ENCODE measurements around the gene SHC3.

The SHC3 gene

DNA sequence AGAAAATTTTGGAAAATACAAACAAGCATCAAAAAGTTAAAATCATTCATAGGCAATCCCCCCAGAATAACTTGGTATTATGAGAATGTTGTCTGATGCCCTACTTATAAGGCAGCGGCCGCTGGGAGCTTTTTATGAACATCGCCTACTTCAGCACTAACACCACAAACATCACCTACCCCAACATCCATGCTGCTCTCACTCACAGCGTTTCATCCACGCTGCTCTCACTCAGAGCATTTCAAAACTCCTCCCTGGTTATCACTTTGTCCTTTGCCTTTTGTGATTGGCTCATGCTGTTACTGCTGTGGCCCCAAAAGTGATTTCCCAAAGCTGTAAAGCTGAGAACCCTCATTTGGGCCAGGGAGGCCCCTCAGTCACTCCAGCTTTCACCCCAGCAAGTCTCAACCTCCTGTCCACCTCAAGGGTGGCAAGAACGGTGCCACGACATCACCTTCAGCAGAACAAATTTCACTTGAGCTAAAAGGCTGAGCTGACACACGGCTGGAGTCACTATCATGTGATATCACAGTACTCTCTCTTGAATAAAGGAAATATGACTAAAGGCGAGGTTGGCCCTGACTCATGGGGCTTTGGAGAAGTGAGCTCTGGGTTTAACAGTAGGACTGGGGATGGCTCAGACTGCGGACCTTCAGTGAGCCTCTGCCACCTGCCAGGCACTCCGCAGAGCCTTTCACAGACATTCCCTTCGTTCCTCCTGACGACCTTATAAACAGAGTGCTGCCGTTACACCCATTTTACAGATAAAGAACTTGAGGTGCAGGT is 25.2 kb downstream of the SHC3 start:
- peaks cover 37% of the 10 kb centered on the region for H3K4me1 Mint-ChIP-seq
- peaks cover 3% of the 10 kb centered on the region for H3K9me3 Mint-ChIP-seq
- no peak overlapping the region for H3K27ac Mint-ChIP-seq
- ATAC-seq: no peak
- no peaks in the 10 kb centered on the region for H3K36me3 Mint-ChIP-seq
- no peak overlapping the region for H3K4me3 Mint-ChIP-seq
- peaks cover 8% of the 10 kb centered on the region for H3K27me3 Mint-ChIP-seq

DNA sequence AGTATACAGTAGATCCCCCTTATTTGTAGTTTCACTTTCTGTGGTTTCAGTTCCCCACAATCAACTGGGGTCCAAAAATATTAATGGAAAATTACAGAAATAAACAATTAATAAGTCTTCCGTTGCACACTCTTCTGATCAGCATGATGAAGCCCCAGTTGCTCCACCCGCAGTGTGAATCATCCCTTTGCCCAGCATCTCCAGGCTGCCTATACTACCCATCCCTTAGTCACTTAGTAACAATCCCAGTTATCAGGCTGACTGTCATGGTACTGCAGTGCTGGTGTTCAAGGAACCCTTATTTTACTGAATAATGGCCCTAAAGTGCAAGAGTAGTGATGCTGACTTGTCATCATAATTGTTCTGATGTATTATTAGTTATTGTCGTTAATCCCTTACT is 28.9 kb downstream of the SHC3 start:
- Mint-ChIP-seq H3K4me3 (no peak overlapping the region), H3K4me1 (peaks cover 29% of the 10 kb centered on the region), H3K27ac (no peak overlapping the region), H3K27me3 (peaks cover 8% of the 10 kb centered on the region), H3K36me3 (no peaks in the 10 kb centered on the region), H3K9me3 (peaks cover 3% of the 10 kb centered on the region)
- ATAC-seq: no peak

DNA sequence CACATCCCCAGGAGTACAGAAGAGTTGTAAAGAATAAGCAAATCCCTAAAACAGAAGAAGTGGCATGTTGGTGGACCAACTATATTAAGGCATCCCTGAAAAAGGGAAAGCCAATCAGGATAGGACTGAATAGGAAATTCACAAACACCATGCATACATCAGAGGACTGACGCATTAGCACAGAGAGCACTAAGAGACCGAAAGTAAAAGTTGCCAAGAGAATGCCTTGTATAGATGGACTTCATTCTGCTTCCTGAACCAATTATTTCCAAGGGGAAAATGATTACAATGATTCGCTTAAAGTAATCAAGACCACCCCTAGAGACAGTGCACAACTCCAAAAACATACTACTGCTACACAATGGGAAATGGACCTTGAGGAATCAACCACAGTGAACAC is 33.5 kb downstream of the SHC3 start:
- Mint-ChIP-seq H3K4me1 (peaks cover 9% of the 10 kb centered on the region), H3K27ac (no peak overlapping the region), H3K36me3 (no peaks in the 10 kb centered on the region), H3K9me3 (no peaks in the 10 kb centered on the region), H3K4me3 (no peak overlapping the region), H3K27me3 (peaks cover 8% of the 10 kb centered on the region)
- no peak for ATAC-seq

DNA sequence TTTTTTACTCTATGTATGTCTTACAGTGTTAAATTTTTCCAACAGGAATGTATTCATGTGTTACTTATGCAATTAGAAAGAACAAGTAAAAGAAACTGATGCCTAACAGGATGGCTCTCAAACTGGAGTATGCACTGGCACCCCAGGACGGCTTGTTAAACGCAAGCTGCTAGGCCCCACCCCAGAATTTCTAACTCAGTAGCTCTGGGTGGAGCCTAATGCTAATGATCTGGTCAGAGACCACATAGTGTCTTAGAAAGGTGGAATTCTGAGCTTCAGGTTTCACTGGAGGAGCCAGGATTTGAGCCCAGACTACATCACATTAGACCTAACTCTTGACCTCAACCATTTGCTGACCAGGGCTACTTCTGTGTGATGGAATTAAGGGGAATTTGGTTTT is 34.4 kb downstream of the SHC3 start:
- Mint-ChIP-seq H3K9me3 (no peaks in the 10 kb centered on the region), H3K4me3 (no peak overlapping the region), H3K27me3 (peaks cover 9% of the 10 kb centered on the region), H3K27ac (no peak overlapping the region), H3K4me1 (peaks cover under 1% of the 10 kb centered on the region), H3K36me3 (no peaks in the 10 kb centered on the region)
- ATAC-seq: no peak

DNA sequence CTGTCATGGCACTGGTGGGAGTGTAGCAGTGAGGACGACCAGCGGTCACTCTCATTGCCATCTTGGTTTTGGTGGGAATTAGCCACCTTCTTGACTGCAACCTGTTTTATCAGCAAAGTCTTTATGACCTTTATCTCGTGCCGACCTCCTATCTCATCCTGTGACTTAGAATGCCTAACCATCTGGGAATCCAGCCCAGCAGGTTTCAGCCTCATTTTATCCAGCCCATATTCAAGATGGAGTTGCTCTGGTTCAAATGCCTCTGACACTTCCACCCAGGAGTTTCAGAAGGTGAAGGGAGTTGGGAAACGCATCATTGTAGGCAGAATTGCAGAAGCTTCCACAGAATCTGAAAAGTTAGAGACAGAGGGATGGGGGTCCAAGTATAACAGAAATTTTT is 35.4 kb downstream of the SHC3 start:
- no peaks in the 10 kb centered on the region for H3K4me1 Mint-ChIP-seq
- H3K9me3 Mint-ChIP-seq: no peaks in the 10 kb centered on the region
- ATAC-seq: no peak
- H3K27me3 Mint-ChIP-seq: peaks cover 10% of the 10 kb centered on the region
- H3K27ac Mint-ChIP-seq: no peak overlapping the region
- no peaks in the 10 kb centered on the region for H3K36me3 Mint-ChIP-seq
- H3K4me3 Mint-ChIP-seq: no peak overlapping the region

DNA sequence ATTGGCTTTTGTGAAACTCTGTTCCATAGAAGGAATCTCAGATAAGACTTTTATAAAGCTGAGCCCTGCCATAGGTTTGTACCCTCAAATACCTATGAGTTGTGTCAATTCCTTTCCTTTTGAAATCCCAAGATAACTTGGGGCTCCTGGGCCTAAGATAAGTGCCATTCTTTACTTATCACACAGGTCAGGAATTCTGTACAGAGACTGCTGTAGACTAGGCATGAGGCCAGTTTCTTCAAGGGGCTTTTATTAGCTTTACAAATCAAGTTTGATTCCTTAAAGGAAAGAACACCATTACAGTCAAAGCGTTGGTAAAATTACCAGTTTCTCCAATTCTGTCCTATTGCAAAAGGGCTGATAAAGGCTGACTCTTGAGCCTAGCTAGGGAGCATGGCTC is 39.2 kb downstream of the SHC3 start:
- H3K27ac Mint-ChIP-seq: no peak overlapping the region
- peaks cover 6% of the 10 kb centered on the region for H3K9me3 Mint-ChIP-seq
- no peaks in the 10 kb centered on the region for H3K4me1 Mint-ChIP-seq
- no peaks in the 10 kb centered on the region for H3K36me3 Mint-ChIP-seq
- H3K4me3 Mint-ChIP-seq: no peak overlapping the region
- peaks cover 18% of the 10 kb centered on the region for H3K27me3 Mint-ChIP-seq
- ATAC-seq: no peak

DNA sequence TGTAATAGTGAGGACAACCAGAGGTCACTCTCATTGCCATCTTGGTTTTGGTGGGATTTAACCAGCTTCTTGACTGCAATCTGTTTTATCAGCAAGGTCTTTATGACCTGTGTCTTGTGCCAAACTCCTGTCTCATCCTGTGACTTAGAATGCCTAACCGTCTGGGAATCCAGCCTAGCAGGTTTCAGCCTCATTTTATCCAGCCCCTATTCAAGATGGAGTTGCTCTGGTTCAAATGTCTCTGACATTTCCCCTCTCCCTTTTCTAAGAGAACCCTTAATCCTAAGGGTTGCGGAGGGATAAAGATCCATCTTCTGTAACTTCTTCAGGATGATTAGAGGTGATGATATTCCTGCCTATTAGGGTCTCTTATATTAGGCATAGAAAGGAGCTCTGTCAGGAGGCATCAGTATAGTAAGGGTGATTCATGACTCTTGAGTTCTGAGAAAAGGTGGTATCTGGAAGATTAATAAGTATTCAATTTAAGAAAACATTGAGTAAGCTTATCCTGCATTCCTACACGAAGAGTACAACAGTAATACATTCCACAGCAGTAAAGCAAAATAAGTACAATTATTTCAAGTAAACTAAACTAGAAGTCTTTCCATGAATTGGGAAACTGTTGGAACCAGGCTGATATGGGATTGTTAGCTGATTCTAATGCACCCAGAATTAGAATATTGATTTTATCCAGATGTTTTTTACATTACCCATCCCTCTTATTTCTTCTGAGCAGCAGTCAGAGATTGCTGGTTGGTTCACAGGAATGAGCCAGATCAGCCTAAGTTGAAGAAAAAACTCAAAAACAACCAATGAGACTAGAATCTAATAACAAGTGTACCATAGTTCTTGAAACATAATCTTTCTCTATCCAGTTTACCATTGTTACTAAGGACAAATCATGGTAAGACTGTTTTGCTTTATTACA is 39.9 kb downstream of the SHC3 start:
- Mint-ChIP-seq H3K27me3 (peaks cover 18% of the 10 kb centered on the region), H3K9me3 (peaks cover 6% of the 10 kb centered on the region), H3K4me1 (no peaks in the 10 kb centered on the region), H3K4me3 (no peak overlapping the region), H3K36me3 (no peaks in the 10 kb centered on the region), H3K27ac (no peak overlapping the region)
- no peak for ATAC-seq

DNA sequence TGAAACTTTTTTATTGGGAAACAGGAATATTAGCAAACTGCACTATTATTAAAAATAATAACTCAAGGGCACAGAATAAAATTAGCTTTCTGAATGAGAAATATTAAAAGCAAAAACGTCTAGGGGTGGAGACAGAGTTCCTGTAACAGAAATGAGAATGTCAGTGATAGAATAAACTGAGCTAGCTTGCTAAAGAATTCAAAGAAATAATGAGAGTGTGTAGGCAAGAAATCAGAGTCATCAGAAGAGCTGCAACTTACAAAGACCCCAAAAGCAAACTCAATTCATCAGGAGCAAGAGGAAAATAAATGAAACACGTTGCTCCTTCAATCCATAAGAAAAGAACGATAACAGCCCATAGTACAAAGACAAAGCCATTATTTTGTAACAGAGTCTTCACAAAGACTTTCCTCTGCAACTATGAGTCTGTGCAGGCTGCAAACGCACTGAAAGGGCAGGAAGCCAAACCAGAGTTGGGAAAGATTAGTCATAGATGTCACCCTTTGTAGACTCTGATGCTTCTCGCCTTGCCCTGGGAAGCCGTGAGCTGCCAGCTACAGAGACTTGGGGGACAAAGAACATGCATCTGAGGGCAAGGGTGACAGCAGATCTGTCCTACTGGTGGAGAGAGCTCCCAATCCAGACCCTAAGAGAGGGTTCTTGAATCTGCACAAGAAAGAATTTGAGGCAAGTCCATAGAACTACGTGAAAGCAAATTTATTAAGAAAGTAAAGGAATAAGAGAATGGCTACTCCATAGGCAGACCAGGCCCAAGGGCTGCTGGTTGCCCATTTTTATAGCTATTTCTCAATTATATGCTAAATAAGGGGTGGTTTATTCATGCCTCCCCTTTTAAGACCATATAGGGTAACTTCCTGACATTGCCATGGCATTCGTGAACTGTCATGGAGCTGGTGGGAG is 40.8 kb downstream of the SHC3 start:
- Mint-ChIP-seq H3K4me1 (no peaks in the 10 kb centered on the region), H3K27me3 (peaks cover 18% of the 10 kb centered on the region), H3K27ac (no peak overlapping the region), H3K4me3 (no peak overlapping the region), H3K9me3 (peaks cover 6% of the 10 kb centered on the region), H3K36me3 (no peaks in the 10 kb centered on the region)
- ATAC-seq: no peak

DNA sequence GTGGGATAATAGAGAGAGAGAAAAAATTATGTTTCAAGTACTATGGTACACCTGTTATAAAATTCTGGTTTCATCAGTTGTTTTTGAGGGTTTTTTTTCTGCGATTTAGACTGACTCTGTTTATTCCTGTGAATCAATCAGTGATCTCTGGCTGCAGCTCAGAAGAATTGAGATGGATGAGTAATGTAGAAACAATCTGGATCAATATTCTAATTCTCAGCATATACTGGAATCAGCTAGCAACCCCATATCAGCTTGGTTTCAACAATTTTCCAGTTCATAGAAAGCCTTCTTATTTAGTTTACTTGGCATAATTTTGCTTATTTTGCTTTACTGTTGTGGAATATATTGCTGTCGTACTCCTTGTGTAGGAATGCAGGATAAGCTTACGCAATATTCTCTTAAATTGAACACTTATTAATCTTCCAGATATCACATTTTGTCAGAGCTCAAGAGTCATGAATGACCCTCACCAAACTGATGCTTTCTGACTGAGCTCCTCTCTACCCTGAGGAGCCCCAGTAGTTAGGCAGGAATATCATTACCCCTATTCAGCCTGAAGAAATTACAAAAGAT is 42.9 kb downstream of the SHC3 start:
- Mint-ChIP-seq H3K4me1 (no peaks in the 10 kb centered on the region), H3K4me3 (no peak overlapping the region), H3K36me3 (no peaks in the 10 kb centered on the region), H3K9me3 (peaks cover 6% of the 10 kb centered on the region), H3K27me3 (peaks cover 16% of the 10 kb centered on the region), H3K27ac (no peak overlapping the region)
- no peak for ATAC-seq

DNA sequence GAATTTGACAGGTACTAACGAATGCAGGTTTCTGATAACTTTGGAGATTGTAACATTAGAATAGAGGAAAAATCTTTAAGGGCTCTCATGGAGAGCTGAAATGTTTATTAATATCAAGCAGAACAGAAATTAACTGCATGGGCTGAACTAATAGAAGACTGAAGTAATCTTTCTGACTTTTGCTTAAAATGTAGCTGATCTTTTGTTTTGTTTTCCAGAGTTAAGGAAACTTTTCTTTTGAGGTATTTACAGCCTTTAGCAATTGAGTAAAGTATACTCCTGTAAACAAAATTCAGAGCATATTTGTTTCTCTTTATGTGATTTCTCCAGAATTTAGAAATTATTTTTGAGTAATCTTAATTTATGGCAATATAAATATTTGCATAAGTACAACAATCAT is 43.9 kb downstream of the SHC3 start:
- no peaks in the 10 kb centered on the region for H3K36me3 Mint-ChIP-seq
- H3K27me3 Mint-ChIP-seq: peaks cover 8% of the 10 kb centered on the region
- no peak for ATAC-seq
- peaks cover 6% of the 10 kb centered on the region for H3K9me3 Mint-ChIP-seq
- H3K4me3 Mint-ChIP-seq: no peak overlapping the region
- H3K27ac Mint-ChIP-seq: no peak overlapping the region
- no peaks in the 10 kb centered on the region for H3K4me1 Mint-ChIP-seq

DNA sequence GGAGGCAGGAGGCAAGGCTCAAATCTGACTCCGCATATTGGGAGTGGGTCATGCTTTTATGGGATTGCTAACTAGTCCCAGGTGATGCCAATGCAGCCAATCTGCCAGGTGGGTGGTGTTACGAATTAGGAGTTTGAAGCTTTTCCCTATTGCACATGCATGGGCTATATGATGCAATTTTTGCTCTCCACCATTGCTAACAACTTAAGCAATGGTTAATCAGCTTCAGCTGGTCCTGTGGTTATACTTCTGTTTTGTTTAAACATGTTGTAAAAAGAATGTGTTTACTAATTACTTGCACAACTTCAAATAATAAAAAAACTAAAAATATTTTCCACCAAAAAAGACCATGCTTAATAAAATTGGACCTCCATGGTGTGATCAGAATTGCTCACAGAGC is 55.7 kb downstream of the SHC3 start:
- no peak for ATAC-seq

DNA sequence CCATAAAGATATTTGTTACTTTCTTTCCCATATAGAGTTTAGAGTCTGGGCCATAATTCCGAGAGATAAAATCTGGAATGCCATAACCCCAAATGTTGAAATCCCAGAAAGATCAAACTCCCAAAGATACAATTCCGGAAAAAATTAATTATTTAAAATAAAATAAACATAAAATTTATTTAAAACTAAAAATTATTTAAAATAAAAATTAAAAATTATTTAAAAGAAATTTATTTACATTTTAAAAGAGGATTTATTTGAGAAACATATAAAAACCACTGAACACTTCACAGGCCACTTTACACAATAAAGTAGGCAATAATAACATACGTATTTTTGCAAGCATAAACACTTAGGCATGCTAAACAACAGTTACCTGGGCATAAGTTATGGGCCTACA is 57.9 kb downstream of the SHC3 start:
- Mint-ChIP-seq H3K4me1 (no peaks in the 10 kb centered on the region), H3K36me3 (no peaks in the 10 kb centered on the region)

More for the DNA sequence above, 55.7 kb downstream of the SHC3 start:
- Mint-ChIP-seq H3K4me3 (no peak overlapping the region), H3K4me1 (no peaks in the 10 kb centered on the region), H3K27ac (no peak overlapping the region), H3K9me3 (peaks cover 10% of the 10 kb centered on the region), H3K27me3 (peaks cover 22% of the 10 kb centered on the region), H3K36me3 (no peaks in the 10 kb centered on the region)

DNA sequence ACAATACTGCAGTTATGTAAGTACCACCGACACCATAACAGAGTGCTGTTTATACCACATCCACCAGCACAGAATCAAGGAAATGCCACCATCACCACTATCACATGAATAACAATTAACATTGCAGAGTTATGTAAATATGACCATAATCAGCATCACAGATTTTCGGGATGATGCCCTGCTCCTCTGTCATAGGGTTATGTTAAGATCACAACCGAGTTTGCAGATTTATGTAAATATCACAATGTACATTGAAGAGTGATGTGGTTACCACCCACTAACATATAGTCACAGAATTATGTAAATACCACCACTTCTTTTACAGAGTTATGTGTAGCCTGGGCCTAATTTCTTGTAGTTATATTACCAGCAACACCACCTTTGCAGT is 61.8 kb downstream of the SHC3 start:
- no peaks in the 10 kb centered on the region for H3K4me1 Mint-ChIP-seq
- no peak overlapping the region for H3K4me3 Mint-ChIP-seq
- peaks cover 23% of the 10 kb centered on the region for H3K27me3 Mint-ChIP-seq
- H3K36me3 Mint-ChIP-seq: no peaks in the 10 kb centered on the region
- H3K27ac Mint-ChIP-seq: no peak overlapping the region
- no peak for ATAC-seq
- peaks cover 10% of the 10 kb centered on the region for H3K9me3 Mint-ChIP-seq

More for the DNA sequence above, 57.9 kb downstream of the SHC3 start:
- peaks cover 14% of the 10 kb centered on the region for H3K27me3 Mint-ChIP-seq
- H3K4me3 Mint-ChIP-seq: no peak overlapping the region
- H3K27ac Mint-ChIP-seq: no peak overlapping the region
- ATAC-seq: no peak
- peaks cover 10% of the 10 kb centered on the region for H3K9me3 Mint-ChIP-seq

DNA sequence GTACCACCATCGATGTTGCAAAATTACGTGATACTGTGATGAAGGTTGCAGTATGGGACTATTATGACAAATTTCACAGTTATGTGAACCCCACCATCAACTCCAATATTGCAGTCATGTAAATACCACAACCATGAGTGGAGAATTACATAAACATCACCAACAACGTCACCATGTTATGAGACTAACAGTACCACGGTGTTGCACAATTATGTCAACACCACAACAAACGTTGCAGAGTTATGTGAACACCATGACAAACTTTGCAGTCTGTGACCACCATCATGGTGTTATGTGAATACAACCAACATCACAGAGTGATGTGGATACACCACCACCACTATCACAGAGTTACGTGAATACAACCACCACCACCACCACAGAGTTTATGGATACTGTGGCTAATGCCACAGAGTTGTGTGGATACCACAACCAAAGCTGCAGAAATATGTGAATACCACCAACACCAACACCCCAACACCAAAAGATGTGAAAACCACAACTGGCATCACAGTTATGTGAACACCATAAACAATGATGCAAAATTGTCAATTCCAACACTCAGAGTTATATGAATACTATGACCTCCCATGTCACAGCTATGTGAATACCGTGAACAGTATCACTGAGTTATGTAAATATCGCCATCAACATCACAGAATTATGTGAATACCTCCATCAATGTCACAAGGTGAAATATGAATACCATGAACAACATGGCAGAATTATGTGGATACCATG is 62.4 kb downstream of the SHC3 start:
- Mint-ChIP-seq H3K4me3 (no peak overlapping the region), H3K9me3 (peaks cover 10% of the 10 kb centered on the region), H3K36me3 (no peaks in the 10 kb centered on the region), H3K27me3 (peaks cover 23% of the 10 kb centered on the region), H3K27ac (no peak overlapping the region), H3K4me1 (no peaks in the 10 kb centered on the region)
- ATAC-seq: no peak

Measured in stimulated activated memory B cell treated with anti-CD40 and anti-IgM and Interleukin-4, amounts not matched to agents 10 μg/mL and 1 μg/mL and 100 μg/mL, for 72 hours (primary cell).